HG03135 (cell line): Measurements from ENCODE around the gene VPS37B.
"Not testable (repeated sequence)": the region's sequence is repeated elsewhere in the genome, so short reads cannot be mapped to it uniquely, and the experiment has no call there.

ENCODE experiments used
- ATAC-seq: cut with Tn5 transposase; IDR thresholded peaks from one replicate; pipeline ENCODE4 v1.9.1; 2021; ENCODE audit warnings: mild to moderate bottlenecking, moderate library complexity; ENCODE audit not compliant: unreplicated experiment

VPS37B gene

DNA sequence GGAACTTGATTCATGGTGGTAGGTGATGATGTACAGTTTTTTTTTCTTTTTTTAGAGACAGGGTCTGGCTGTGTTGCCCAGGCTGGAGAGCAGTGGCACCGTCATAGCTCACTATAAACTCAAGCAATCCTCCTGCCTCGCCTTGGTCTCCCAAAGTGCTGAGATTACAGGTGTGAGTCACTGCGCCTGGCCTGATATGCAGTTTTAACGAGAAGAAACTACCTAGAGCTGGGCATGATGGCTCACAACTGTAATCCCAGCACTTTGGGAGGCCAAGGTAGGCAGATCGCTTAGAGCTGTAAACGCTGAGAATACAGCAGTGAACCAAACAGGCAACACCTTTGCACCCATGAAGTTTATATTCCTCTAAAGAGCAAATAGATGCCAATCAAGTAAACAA lies 13.0 kb upstream of the VPS37B start:
- no peak for ATAC-seq

DNA sequence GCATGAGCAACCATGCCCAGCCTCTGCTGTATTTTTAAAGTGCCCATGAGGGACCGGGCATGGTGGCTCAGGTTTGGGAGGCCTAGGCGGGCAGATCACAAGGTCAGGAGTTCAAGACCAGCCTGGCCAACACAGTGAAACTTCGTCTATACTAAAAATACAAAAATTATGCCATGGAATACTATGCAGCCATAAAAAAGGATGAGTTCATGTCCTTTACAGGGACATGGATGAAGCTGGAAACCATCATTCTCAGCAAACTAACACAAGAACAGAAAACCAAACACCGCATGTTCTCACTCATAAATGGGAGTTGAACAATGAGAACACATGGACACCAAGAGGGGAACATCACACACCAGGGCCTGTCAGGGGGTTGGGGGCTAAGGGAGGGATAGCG lies 9.3 kb upstream of the VPS37B start:
- ATAC-seq = not testable (repeated sequence)

- no peak for ATAC-seq
Observed at GRCh38 chr12:122903693-122904034, 7.7 kb upstream of the VPS37B start.

- ATAC-seq = no peak
Observed at GRCh38 chr12:122902854-122903692, 7.1 kb upstream of the VPS37B start.

- ATAC-seq = no peak
Observed at GRCh38 chr12:122899887-122900286, 4.0 kb upstream of the VPS37B start.

- ATAC-seq = no peak
Observed at GRCh38 chr12:122896662-122897061, 738 bp upstream of the VPS37B start.

DNA sequence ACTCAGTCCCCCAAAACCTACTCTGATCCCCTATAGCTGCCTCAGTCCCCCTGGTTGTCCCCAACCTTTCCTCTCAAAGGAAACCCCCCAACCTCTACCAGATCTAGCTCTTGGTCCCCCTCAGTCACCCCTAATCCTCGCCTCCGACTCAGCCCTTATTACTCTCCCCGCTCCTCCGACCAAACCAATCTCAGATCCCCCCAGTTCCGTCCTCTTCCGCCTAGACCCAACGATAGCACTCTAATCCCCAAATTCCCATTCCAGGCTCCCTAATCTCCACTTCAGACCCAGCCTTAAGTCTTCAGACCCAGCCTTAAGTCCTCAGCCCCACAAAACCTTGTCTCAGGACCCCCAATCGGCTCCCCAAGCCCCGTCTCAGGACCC lies 612 bp downstream of the VPS37B start:
- ATAC-seq = no peak

GRCh38 chr12:122894193-122895121 lies 1.5 kb downstream of the VPS37B start:
- ATAC-seq = no peak

- ATAC-seq = no peak
Observed at GRCh38 chr12:122893208-122894153, 2.4 kb downstream of the VPS37B start.

- not testable (repeated sequence) for ATAC-seq
Observed at GRCh38 chr12:122892724-122893123, 3.2 kb downstream of the VPS37B start.

GRCh38 chr12:122891661-122892525 lies 4.0 kb downstream of the VPS37B start:
- ATAC-seq = no peak

GRCh38 chr12:122889761-122890520 lies 6.0 kb downstream of the VPS37B start:
- ATAC-seq = no peak

GRCh38 chr12:122888232-122888752 lies 7.6 kb downstream of the VPS37B start:
- ATAC-seq = peak; percentile 46

- peak; percentile 27 for ATAC-seq
Observed at GRCh38 chr12:122887819-122888212, 8.1 kb downstream of the VPS37B start.

DNA sequence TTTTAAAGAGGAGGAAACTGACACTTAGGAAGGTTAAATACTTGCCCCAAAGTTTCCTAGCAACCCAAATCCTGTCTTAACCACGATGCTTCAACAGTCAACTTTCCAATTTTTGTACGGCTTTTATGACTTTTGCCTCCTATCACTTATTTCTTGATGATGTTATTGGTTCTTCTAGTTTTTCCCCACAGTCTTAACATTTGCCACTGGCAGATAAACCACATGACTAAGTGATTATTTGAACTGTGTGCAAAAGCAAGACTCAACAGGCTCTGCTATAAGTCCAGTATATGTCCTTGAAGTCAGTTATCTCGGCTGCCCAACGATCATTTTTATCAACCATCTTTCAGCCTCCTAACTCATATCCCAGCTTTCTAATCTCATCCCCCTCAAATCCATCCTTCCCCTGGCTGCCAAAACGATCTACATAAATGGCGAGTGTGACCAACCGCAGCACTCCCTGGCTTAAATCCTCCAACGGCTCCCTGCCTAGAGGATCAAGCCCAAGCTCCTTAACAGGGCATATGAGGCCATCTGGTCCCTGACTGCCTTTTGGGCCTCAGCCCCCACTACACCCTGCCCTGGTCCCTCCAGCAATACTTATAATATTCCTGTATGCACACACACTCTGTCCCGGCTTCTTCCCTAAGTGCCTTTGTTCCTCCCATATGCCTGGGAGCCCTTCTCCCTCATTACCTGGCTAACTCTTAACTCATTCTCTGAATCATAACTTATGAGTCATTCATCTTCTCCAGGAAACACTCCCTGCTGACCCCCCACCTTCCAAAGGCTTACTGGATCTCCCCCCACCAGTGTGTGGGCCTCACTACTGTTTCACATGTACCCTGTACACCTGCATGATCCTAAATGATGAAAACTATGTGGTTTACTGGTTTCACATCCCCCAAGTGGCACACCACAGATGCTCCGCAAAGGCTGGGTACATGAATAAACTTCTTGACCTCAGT lies 8.8 kb downstream of the VPS37B start:
- peak; percentile 63 for ATAC-seq

DNA sequence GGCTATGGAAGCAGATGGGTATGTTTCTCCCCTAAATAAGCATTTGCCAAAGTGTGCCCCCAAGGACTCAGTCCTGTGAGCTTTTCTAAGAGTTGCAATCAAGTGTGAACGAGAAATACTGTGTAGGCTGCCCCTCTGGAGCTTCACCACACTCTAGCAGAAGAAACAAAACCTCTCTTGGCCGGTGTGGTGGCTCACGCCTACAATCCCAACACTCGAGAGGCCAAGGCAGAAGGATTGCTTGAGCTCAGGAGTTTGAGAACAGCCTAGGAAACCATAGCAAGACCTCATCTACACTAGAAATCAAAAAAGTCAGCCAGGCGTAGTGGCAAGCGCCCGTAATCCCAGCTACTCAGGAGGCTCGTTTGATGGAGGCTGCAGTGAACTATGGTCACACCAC lies 9.8 kb downstream of the VPS37B start:
- no peak for ATAC-seq

- ATAC-seq = no peak
Observed at GRCh38 chr12:122884860-122885259, 11.1 kb downstream of the VPS37B start.
